Right ventricle myocardium inferior (tissue), 1 donor: Measurements from ENCODE around the gene KCNK10. TPM values are rescaled to one million over a fixed set of nuclear protein-coding genes. Genes with fewer than 3 reads are reported as not detected.

Experiments used
- ATAC-seq: fragments of 200-7000 bp; cut with Tn5 transposase; one replicate; pipeline ENCODE4 v1.9.1; 2020; ENCODE audit warnings: mild to moderate bottlenecking, moderate library complexity
- DNase-seq: peaks from one replicate; pipeline ENCODE4 v3.0.0; 2021; ENCODE audit errors: missing footprints
- intact Hi-C: fragments of 100-400 bp; cut with DNase I; formaldehyde crosslinking; loops from one replicate; pipeline ENCODE4 v1.11.0; 2022
- long read RNA-seq: library from polyadenylated mRNA; unstranded; transcript quantifications from one replicate; pipeline ENCODE4 v2.0.0, GENCODE V29; 2021
- total RNA-seq: library from RNA; stranded (reverse); fragmentation: NEBNext Ultra II Directional; extraction: Animal tissue kit (Norgen Biotek cat#: 25700); gene quantifications from one replicate; pipeline ENCODE4 v1.2.1, GENCODE V29; 2021
- donor health status: DM: no; HTN: yes; CAD: no; lungs with severe emphysema.

The KCNK10 gene
- not detected for total RNA-seq
- long read RNA-seq = 0 reads

DNA sequence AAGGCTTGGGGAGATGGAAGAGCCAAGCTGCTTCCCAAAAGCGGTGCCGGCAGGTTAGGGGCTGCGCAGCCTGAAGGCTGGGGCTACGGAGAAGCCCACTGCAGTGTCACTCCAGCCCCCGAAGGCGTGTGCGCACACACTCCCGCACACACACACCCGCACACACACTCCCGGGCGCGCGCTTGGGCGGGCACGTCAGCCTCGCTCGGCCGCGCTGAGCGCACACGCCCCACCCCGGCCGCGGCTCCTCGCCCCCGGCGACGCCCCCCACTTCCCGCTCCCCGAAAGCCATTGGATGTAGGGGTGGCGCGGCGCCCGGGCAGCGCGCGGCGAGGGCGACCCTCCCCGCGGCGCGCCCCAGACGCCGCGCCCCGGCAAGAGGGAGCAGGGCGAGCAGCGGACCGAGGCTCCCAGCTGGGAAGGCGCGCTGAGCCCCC, at the start of gene KCNK10:
Gene KCNK10 (minus strand): TSS at position 184 of the 437 bp plus-strand sequence. CDS start 471 bp downstream, outside the sequence.
- DNase-seq = no peak
- intact Hi-C loops = no loop called here

GRCh38 chr14:88369496-88369895, 46.4 kb upstream of the KCNK10 start:
- ATAC-seq (no peak), DNase-seq (no peak)
- intact Hi-C loops = no loop called here

More for the DNA sequence above, at the start of gene KCNK10:
- no peak for ATAC-seq

GRCh38 chr14:88364710-88365413, 41.8 kb upstream of the KCNK10 start:
- no peak for DNase-seq
- intact Hi-C loops = no loop called here
- no peak for ATAC-seq

GRCh38 chr14:88363644-88364043, 40.6 kb upstream of the KCNK10 start:
- DNase-seq = no peak
- intact Hi-C loops = no loop called here
- ATAC-seq = no peak

DNA sequence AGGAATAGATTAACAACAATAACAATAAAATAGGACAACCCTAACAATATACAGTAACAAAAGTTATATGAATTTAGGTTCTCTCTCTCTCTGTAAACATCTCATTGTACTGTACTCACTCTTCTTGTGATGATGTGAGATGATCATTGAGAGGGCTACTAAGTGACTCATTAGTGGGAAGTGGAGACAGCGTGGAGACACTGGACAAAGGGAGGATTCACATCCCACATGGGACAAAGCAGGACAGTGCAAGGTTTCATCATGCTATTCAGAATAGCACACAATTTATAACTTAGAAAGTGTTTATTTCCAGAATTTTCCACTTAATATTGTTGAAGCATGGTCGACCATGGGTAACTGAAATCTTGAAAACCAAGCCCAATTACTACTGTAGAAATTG, 36.4 kb upstream of the KCNK10 start:
- DNase-seq = no peak
- intact Hi-C loops = no loop called here

GRCh38 chr14:88354358-88354757, 31.3 kb upstream of the KCNK10 start:
- no peak for ATAC-seq
- DNase-seq = no peak
- intact Hi-C loops = no loop called here

More for the DNA sequence above, 36.4 kb upstream of the KCNK10 start:
- ATAC-seq = no peak

DNA sequence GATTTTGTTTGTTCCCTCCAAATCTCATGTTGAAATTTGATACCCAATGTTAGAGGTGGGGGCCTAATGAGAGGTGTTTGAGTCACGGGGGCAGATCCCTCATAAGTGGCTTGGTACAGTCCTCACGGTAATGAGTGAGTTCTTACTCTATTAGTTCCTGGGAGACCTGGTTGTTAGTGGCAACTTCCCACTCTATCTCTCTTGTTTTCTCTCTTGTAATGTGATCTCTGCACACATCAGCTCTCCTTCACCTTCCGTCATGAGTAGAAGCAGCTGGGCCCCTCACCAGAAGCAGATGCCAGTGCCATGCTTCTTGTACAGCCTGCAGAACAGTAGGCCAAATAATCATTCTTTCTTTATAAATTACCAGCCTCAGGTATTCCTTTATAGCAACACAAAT, 29.6 kb upstream of the KCNK10 start:
- no peak for DNase-seq
- intact Hi-C loops = no loop called here
- ATAC-seq = no peak

DNA sequence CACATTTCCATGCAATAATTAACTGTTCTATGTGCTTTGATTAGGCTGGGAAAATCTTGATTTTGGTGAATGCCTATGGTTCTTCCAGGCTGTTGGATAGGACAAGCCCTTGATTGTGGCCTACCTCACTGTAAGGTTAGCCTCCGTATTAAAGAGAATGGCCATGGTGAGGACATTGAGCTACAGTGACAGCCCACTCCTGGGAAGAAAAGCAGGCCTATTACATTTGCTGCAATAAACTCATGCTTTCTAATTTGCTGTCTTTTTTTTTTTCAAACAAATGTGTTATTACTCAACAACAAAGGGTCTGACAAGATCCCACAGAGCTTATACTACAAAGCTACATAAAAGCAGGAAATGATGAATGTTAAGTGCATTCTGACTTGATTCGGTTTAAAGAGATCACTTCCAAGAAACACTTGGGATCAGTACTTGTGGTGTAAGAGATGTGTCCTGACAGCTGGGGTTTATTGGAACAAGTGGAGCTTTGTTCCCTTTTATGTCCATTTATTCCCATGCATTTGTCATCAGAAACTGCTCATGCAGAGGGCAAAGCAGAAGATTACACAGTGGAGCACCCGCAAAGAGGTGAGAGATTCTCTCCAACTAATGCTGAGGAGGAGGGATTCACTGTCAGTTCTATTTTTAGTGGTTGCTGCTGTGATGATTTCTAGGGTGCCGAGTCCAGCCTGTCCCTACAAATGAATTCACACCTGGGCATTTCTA, 29.1 kb upstream of the KCNK10 start:
- no peak for DNase-seq
- ATAC-seq = no peak
- intact Hi-C loops = no loop called here

- intact Hi-C loops = no loop called here
- DNase-seq = no peak
- no peak for ATAC-seq
Observed at GRCh38 chr14:88348546-88348945, 25.5 kb upstream of the KCNK10 start.

- intact Hi-C loops = no loop called here
- ATAC-seq (no peak), DNase-seq (no peak)
Observed at GRCh38 chr14:88346048-88346639, 23.1 kb upstream of the KCNK10 start.

DNA sequence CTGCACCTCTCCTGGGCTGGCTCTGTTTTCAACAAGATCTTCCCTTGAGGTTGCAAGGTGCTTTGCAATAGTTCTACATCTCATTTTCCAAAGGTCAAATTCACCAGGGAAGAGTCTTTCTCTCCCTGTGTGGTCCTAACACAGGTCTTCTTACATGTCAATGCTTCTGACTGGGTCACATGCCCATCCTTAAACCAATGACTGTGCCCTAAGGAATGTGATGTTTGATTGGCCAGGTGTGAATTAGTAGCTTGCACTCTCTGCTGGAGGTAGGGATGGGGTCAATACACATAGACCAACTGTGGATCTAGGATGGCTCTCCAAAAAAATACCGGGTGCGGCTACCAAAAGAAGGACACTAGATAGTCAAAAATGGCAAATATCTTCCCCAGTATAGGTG, 19.9 kb upstream of the KCNK10 start:
- ATAC-seq (no peak), DNase-seq (no peak)
- intact Hi-C loops = no loop called here

- ATAC-seq (no peak), DNase-seq (no peak)
Observed at GRCh38 chr14:88340357-88340756, 17.3 kb upstream of the KCNK10 start.

GRCh38 chr14:88333036-88333435, 10.0 kb upstream of the KCNK10 start:
- DNase-seq (no peak), ATAC-seq (no peak)
- intact Hi-C loops = no loop called here

More at GRCh38 chr14:88340357-88340756, 17.3 kb upstream of the KCNK10 start:
- intact Hi-C loops = no loop called here

- intact Hi-C loops = no loop called here
- ATAC-seq = no peak
- DNase-seq = no peak
Observed at GRCh38 chr14:88327497-88327896, 4.4 kb upstream of the KCNK10 start.

GRCh38 chr14:88326352-88327103, 3.5 kb upstream of the KCNK10 start:
- intact Hi-C loops = no loop called here
- ATAC-seq (no peak), DNase-seq (no peak)

DNA sequence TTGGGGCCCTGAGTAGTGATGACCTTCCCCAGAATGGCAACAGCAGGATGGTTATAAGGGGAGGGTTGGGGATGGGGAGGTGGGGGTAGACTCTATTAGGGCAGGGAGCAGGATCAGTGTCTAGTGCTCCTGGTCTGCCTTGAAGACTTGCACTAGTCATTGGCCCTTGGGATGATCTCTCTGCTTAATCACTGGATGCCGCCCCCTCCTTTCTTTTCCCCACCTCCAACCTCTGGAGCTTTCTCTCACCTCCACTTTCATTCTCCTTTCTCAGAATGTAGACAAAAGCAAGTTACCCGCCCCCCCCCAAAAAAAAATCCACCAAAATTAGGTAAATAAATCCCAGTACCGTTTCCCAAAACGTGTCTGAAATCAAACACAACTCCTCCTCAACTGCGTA, 2.8 kb upstream of the KCNK10 start:
- intact Hi-C loops = no loop called here
- no peak for DNase-seq
- ATAC-seq = no peak

DNA sequence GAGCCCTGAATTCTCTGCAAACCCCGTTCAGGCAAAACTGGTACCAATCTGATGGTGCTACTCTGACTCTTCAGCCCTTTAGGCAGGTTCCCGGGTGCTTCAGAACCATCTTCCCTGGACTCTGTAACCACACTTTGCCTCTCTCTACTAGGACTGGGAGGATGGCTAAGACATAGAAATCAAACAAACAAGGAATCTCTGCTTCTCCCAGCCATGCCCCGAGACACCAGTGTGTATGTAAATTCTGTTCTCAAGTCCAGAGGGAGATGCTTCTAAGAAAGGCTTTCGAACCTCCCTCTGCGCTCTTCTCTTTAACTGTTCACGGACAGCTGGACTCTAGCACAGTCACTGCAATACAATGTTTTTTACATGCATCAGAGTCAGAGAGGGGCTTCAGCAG, 1.9 kb upstream of the KCNK10 start:
- ATAC-seq (no peak), DNase-seq (no peak)
- intact Hi-C loops = no loop called here

GRCh38 chr14:88324491-88324890, 1.4 kb upstream of the KCNK10 start:
- ATAC-seq (no peak), DNase-seq (no peak)
- intact Hi-C loops = no loop called here

DNA sequence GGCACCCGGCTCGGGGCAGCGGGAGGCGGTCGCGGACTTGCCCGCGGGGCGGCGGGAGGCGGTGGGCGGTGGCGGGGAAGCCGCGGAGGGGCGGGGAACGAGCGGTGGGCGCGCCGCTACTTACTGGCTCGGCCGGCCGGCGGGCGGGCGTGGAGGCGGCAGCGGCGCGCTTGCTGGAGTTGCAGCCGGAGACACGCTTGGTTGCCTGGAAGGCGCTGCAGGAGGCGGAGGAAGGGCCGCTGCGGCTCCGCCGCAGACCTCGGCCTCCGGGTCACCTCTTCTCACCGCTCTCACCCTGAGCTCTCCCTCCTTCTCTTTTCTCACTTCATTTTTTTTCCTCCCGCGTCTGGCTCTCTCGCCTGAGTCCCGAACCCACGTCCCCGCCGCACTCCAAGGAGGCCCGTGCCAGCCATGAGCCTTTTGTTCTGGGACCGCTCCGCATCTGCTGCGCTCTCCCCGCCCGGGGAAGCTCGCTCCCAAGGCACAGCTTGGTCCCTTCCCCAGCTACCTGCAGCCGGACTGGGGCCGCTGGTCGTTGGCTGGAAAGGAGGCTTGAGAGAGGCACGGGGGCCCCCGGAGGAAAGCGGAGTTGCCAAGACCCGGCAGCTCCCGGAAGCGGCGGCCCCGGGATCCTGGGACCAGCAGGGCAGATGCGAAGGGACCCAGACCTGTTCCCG, 592 bp upstream of the KCNK10 start:
- no peak for ATAC-seq
- intact Hi-C loops = no loop called here
- no peak for DNase-seq
